MM.1S (cell line): Measurements from ENCODE around the gene PCDHGA8.
A peak's percentile ranks its signal among the peaks of the same experiment; 100 is the strongest.
"Not testable (repeated sequence)": the region's sequence is repeated elsewhere in the genome, so short reads cannot be mapped to it uniquely, and the experiment has no call there.

ENCODE experiments used
- DNase-seq: peaks from one replicate; pipeline ENCODE4 v3.0.0-alpha.2; 2015
- H2AFZ ChIP-seq: fragments of 300-600 bp; sonication (generic); 2 replicates; pipeline ENCODE4 v1.6.0; 2016; ENCODE audit warnings: antibody characterized with exemption, low read length
- H3F3A ChIP-seq: fragments of 300-600 bp; sonication (generic); 2 replicates; pipeline ENCODE4 v1.6.1; 2016; ENCODE audit warnings: mild to moderate bottlenecking, antibody characterized with exemption, low read length, moderate library complexity, mixed read lengths; ENCODE audit not compliant: insufficient read depth
- H3K27ac ChIP-seq: fragments of 300-600 bp; sonication (generic); 2 replicates; pipeline ENCODE4 v1.5.1; 2016; ENCODE audit warnings: mild to moderate bottlenecking, low read length
- H3K27me3 ChIP-seq: fragments of 300-600 bp; sonication (generic); replicated peaks from 2 replicates; pipeline ENCODE4 v1.6.0; 2016; ENCODE audit warnings: low read length; ENCODE audit not compliant: insufficient read depth
- H3K36me3 ChIP-seq: fragments of 300-600 bp; sonication (generic); replicated peaks from 2 replicates; pipeline ENCODE4 v1.6.1; 2016; ENCODE audit warnings: mild to moderate bottlenecking, low read length, mixed read lengths; ENCODE audit not compliant: insufficient read depth
- H3K4me1 ChIP-seq: fragments of 300-600 bp; sonication (generic); 2 replicates; pipeline ENCODE4 v1.6.1; 2016; ENCODE audit warnings: low read length, mixed read lengths
- H3K4me2 ChIP-seq: fragments of 300-600 bp; sonication (generic); 2 replicates; pipeline ENCODE4 v1.6.0; 2016; ENCODE audit warnings: low read depth, low read length
- H3K4me3 ChIP-seq: fragments of 300-600 bp; sonication (generic); 2 replicates; pipeline ENCODE4 v1.5.1; 2016; ENCODE audit warnings: low read length, mixed read lengths
- H3K79me2 ChIP-seq: fragments of 300-600 bp; sonication (generic); 2 replicates; pipeline ENCODE4 v1.6.1; 2016; ENCODE audit warnings: mixed run types, low read length, mixed read lengths
- H3K9ac ChIP-seq: fragments of 300-600 bp; sonication (generic); 2 replicates; pipeline ENCODE4 v1.6.1; 2016; ENCODE audit warnings: low read length, mixed read lengths
- H3K9me2 ChIP-seq: fragments of 300-600 bp; sonication (generic); replicated peaks from 2 replicates; pipeline ENCODE4 v1.6.1; 2016; ENCODE audit warnings: mild to moderate bottlenecking, low read length, mixed read lengths; ENCODE audit not compliant: insufficient read depth
- H3K9me3 ChIP-seq: fragments of 300-600 bp; sonication (generic); replicated peaks from 2 replicates; pipeline ENCODE4 v1.6.1; 2016; ENCODE audit warnings: mild to moderate bottlenecking, low read length, mixed read lengths; ENCODE audit not compliant: insufficient read depth
- H4K20me1 ChIP-seq: fragments of 300-600 bp; sonication (generic); 2 replicates; pipeline ENCODE4 v1.6.1; 2016; ENCODE audit warnings: mild to moderate bottlenecking, low read length, moderate library complexity, mixed read lengths; ENCODE audit not compliant: insufficient read depth
- EZH2 ChIP-seq: fragments of 300-600 bp; sonication (generic); optimal IDR thresholded peaks from 2 replicates; pipeline ENCODE3; 2017; ENCODE audit warnings: low read depth, mild to moderate bottlenecking, antibody characterized with exemption, low read length, mixed read lengths
- EZH2phosphoT487 ChIP-seq: fragments of 300-600 bp; sonication (generic); IDR thresholded peaks from 2 replicates; pipeline ENCODE4 v1.6.1; 2018; ENCODE audit warnings: antibody characterized with exemption, low read length
- TF ChIP-seq, protein P1 (sequence below): fragments of 300-600 bp; sonication (generic); IDR thresholded peaks from 2 replicates; pipeline ENCODE4 v1.5.1; 2016; ENCODE audit warnings: antibody characterized with exemption, low read length, mixed read lengths

Gene PCDHGA8

GRCh38 chr5:141402553-141403243 lies 10.3 kb downstream of the PCDHGA8 start, which contains the start of gene PCDHGA9:
Gene PCDHGA9 (plus strand): TSS chr5:141402778. CDS start chr5:141402953, 175 bp downstream.
- H3K4me3 ChIP-seq = no peak within 1 kb of the TSS

GRCh38 chr5:141403387-141403786 lies 11.0 kb downstream of the PCDHGA8 start:
- H3K27me3 ChIP-seq = peaks cover 11% of the 10 kb centered on the region; the same call in 1 of the 2 replicates
- H3K9ac ChIP-seq = no peak overlapping the region
- TF ChIP-seq, protein P1, sequence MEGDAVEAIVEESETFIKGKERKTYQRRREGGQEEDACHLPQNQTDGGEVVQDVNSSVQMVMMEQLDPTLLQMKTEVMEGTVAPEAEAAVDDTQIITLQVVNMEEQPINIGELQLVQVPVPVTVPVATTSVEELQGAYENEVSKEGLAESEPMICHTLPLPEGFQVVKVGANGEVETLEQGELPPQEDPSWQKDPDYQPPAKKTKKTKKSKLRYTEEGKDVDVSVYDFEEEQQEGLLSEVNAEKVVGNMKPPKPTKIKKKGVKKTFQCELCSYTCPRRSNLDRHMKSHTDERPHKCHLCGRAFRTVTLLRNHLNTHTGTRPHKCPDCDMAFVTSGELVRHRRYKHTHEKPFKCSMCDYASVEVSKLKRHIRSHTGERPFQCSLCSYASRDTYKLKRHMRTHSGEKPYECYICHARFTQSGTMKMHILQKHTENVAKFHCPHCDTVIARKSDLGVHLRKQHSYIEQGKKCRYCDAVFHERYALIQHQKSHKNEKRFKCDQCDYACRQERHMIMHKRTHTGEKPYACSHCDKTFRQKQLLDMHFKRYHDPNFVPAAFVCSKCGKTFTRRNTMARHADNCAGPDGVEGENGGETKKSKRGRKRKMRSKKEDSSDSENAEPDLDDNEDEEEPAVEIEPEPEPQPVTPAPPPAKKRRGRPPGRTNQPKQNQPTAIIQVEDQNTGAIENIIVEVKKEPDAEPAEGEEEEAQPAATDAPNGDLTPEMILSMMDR = no peak
- TF ChIP-seq EZH2phosphoT487 (no peak), EZH2 (no peak)
- no peaks in the 10 kb centered on the region for H3K79me2 ChIP-seq
- H3K4me2 ChIP-seq = no peak overlapping the region
- H3K4me3 ChIP-seq = no peak overlapping the region
- H3K9me2 ChIP-seq = no peaks in the 10 kb centered on the region
- H3F3A ChIP-seq = no peaks in the 10 kb centered on the region
- no peaks in the 10 kb centered on the region for H3K4me1 ChIP-seq
- no peak overlapping the region for H3K27ac ChIP-seq
- DNase-seq = no peak
- H4K20me1 ChIP-seq = no peaks in the 10 kb centered on the region
- no peak overlapping the region for H2AFZ ChIP-seq
- H3K9me3 ChIP-seq = no peaks in the 10 kb centered on the region
- H3K36me3 ChIP-seq = no peaks in the 10 kb centered on the region; the same call in 1 of the 2 replicates

More at GRCh38 chr5:141402553-141403243, 10.3 kb downstream of the PCDHGA8 start, which contains the start of gene PCDHGA9:
- no peaks in the 10 kb centered on the region for H4K20me1 ChIP-seq
- no peak within 1 kb of the TSS for H3K4me2 ChIP-seq
- H3K79me2 ChIP-seq = no peaks in the 10 kb centered on the region
- H3K9ac ChIP-seq = no peak within 1 kb of the TSS
- 0 out of 2 replicates have a peak within 1 kb of the TSS, but pooled peaks have one; percentile 21 for H2AFZ ChIP-seq
- H3K4me1 ChIP-seq = no peaks in the 10 kb centered on the region
- H3K36me3 ChIP-seq = no peaks in the 10 kb centered on the region; the same call in 1 of the 2 replicates
- no peaks in the 10 kb centered on the region for H3K9me2 ChIP-seq
- no peak within 1 kb of the TSS for H3K27ac ChIP-seq
- H3K9me3 ChIP-seq = no peaks in the 10 kb centered on the region
- peak; percentile 23 for DNase-seq
- peaks cover 11% of the 10 kb centered on the region; the same call in 1 of the 2 replicates for H3K27me3 ChIP-seq
- TF ChIP-seq, protein P1 = peak; percentile 45
- TF ChIP-seq EZH2phosphoT487 = no peak
- H3F3A ChIP-seq = no peaks in the 10 kb centered on the region

DNA sequence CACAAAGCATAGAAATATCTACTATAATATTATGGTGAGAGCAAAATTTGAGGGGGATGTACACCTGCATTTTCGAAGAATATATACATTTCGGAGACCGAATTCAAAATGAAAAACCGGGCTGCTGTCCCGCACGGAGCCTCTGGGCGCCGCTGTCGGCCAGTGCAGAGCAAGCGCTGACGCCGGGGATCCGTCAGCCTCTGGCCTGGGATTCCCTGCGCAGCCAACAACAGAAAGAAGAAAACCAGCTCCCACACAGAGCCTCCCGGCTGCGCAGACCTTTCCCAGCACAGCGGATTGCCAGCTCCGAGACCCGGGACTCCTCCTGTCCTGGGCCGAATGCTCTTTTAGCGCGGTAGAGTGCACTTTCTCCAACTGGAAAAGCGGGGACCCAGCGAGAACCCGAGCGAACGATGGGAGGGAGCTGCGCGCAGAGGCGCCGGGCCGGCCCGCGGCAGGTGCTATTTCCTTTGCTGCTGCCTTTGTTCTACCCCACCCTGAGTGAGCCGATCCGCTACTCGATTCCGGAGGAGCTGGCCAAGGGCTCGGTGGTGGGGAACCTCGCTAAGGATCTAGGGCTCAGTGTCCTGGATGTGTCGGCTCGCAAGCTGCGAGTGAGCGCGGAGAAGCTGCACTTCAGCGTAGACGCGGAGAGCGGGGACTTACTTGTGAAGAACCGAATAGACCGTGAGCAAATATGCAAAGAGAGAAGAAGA lies 15.5 kb downstream of the PCDHGA8 start, which contains the start of gene PCDHGB6:
PCDHGB6 (plus strand) TSS at position 232 of the 716 bp plus-strand sequence; CDS start at position 414, 182 bp downstream.
- not testable (repeated sequence) for H3K27ac ChIP-seq, H3K9me3 ChIP-seq, H2AFZ ChIP-seq, H3K9ac ChIP-seq, H3K79me2 ChIP-seq, H3K4me1 ChIP-seq, H3F3A ChIP-seq, H3K4me3 ChIP-seq, H3K36me3 ChIP-seq, H3K27me3 ChIP-seq, H3K9me2 ChIP-seq, H4K20me1 ChIP-seq, H3K4me2 ChIP-seq, DNase-seq
